Ramos (cell line): ENCODE measurements around the gene PLPPR3.

Experiments
- in situ Hi-C: fragments of 300-500 bp; cut with MboI; formaldehyde crosslinking; loops from one replicate; pipeline ENCODE4 v1.14.3; 2022; ENCODE audit warnings: low sequenced_read_pairs; ENCODE audit not compliant: unreplicated experiment

PLPPR3 gene

GRCh38 chr19:799076-799881 is 22.5 kb downstream of the PLPPR3 start:
- in situ Hi-C loops, result no loop called here

DNA sequence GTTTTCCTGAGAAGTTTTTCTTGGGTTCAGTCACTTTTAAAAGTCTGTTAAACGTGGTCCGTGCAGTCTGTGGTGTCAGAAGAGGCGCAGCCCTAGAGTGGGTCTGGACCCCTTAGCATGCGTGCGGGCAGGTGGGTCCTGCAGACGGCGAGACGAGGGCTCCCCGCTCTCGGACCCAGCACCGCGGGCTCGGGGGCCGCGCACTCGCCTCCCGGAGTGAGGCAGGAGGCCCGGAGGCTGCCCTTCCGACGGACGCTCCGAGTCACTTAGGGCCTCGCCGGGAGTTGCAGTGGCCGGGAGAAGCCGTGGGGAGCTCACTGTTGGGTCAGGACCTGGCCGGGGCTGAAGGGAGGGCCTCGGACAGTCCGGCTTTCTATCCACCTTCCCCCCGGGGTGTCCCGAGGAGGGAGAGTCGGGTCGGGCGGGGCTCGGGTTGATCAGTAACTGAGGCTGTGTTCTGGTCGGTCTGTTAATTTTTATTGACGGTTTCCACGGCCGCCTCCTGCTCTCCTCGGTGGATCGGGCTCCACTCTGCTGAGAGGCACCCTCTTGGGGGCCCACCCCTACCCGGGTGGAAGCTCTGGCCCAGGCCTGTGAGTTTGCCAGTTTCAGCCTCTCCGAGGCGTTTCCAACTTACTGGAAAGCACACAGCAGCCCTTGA is 23.2 kb downstream of the PLPPR3 start:
- in situ Hi-C loops, result no loop called here

DNA sequence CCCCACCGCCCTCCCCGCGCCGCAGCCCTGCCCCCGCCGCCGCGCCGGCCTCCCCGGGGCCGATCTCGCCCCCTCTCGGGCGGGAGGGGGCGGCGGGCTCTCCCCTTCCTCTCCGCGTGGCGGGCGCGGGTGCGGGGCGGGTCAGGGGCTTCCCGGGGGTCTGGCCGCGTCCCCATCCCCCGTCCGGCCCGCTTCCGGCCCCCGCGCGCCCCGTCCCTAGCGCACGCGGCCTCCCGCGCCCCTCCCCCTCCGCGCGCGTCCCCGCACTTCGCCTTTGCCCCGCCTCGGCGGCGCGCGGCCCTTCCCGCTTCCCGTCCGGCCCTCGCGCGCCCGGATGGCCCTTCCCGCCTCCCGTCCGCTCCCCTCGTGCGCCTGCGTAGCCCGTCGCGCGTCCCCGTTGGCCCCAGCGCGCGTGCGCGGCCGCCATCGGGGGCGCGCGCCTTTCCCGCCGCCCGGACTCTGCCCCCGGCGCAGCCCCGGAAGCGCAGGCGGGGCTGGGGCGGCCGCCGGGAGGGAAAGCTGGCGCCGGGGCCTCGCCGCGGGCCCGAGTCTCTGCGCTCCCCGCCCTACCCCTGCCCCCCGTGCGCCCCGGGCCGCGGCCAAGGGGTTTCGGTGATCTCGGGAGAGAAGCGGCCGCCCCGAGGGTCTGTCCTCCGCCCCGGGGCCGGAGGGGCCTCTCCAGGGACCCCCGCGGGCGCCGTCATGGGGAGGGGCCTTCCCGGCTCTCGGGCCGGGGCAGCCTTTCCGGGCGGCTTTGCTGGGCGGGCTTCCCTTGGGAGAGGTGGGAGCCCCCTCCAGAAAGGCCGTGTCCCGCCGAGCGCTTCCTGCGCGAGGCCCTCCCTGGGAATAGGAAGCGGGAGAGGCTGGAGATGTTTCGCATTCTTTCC is 24.0 kb downstream of the PLPPR3 start:
- in situ Hi-C loops, result no loop called here

- in situ Hi-C loops, result no loop called here
These were observed 24.8 kb downstream of the PLPPR3 start, which contains the start of gene PTBP1 for GRCh38 chr19:796692-797527. Gene PTBP1 (plus strand): TSS chr19:797452. CDS start chr19:797498, 46 bp downstream.

- in situ Hi-C loops, result no loop called here
These were observed 25.8 kb downstream of the PLPPR3 start for GRCh38 chr19:795691-796581.

DNA sequence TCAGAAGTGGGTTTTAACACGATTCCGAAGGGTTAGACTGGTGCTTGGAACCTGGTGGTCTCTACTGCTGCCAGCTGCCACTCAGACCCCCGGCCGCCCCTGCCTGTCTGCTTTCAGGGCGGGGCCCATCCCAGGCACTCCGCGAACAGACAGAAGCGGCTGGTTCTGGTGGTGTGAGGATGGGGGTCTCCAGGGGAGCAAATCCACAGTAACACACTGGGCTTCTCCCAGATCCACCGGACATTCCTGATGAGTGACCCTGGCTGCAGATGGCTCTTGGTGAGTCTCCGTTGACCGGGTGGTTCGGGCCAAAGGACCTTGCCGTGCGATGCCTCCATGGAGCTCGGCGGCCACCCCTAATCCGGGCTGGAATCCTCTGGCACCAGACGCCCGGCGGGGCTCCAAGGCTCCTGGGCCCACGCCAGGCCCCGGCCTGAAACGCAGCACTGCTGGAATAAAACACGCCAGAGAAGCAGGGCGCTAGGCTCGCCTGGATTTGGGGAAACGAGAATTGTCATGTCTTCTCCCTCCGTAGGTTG is 26.6 kb downstream of the PLPPR3 start:
- in situ Hi-C loops, result no loop called here

GRCh38 chr19:793806-794205 is 27.9 kb downstream of the PLPPR3 start:
- in situ Hi-C loops, result no loop called here

DNA sequence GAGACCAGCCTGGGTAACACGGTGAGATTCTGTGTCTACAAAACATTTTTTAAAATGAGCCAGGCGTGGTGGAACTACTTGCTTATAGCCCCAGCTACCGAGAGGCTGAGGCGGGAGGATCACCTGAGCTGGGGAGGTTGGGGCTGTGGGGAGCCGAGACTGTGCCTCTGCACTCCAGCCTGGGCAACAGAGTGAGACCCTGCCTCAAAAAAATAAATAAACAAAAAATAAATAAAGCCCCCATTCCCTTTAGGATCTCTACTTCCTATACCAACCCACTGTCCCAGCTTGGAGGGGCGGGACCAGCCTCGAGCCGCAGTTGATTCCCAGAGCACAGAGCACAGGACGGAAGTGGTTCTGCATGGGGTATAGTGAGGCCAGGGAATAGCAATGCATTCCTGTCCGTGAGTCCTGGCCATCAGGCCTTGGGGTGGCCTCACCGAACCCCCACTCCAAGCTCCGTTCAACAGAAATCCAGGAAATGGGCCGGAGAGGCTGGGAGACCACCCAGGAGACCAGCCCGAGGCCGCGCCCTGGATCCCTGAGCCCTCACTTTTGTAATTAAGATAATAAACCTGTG is 29.4 kb downstream of the PLPPR3 start:
- in situ Hi-C loops, result no loop called here

GRCh38 chr19:791567-792305 is 30.0 kb downstream of the PLPPR3 start:
- in situ Hi-C loops, result no loop called here

- in situ Hi-C loops, result no loop called here
These were observed 30.7 kb downstream of the PLPPR3 start for GRCh38 chr19:791007-791566.

GRCh38 chr19:789701-790060 is 32.1 kb downstream of the PLPPR3 start:
- in situ Hi-C loops, result no loop called here

DNA sequence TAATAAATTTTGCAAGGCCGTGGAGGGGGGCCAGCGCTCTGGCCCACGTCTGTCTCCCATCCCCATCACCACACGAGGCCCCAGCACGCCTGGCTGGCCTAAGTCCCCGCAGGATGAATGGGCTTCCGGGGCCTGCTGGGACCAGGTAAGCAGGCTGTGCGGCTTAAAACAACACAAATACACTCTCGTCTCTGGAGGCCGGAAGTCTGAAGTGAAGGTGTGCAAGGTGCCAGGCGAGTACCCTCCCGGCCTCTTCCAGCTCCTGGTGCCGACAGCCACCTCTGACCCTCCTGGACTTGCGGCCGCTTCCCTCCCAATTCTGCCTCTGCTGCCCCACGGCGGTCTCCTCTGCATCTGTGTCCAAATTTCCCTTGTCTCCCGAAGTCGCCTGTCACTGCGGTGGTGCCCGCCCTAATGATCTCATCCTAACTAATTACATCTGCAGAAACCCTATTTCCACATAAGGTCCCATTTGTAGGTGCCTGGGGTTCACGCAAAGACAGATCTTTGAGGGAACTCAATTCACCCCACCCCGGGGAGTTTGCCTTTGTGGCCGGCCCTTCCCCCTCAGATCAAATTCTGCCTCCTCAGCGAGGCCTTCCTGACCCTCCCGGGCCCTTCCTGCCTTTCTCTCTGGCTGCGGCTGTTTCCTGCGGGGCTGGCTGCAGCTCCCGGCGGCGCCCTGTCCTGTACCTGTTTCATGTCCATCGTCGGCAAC is 32.6 kb downstream of the PLPPR3 start:
- in situ Hi-C loops, result no loop called here

- in situ Hi-C loops, result no loop called here
These were observed 33.1 kb downstream of the PLPPR3 start for GRCh38 chr19:788686-788982.

DNA sequence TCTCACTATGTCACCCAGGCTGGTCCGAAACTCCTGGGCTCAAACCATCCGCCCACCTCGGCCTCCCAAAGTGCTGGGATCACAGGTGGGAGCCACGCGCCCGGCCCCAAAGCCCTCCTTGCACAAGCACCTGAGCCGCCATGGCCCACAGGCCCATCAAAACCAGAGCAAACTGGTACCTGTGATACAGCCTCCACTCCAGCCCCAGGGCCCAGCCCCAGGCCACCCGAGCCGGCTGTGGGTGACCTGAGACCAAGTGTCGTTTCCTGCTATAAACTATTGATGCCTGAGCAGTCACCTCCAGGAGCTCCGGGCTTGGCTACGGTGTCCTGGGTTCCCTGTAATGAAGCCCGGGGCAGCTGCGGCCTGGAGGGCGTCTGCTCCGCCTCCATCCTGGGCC is 34.2 kb downstream of the PLPPR3 start:
- in situ Hi-C loops, result no loop called here

- in situ Hi-C loops, result no loop called here
These were observed 37.2 kb downstream of the PLPPR3 start for GRCh38 chr19:784541-784940.

GRCh38 chr19:782878-783668 is 38.7 kb downstream of the PLPPR3 start:
- in situ Hi-C loops, result no loop called here
